GM18508 (cell line): Measurements from ENCODE around the gene FAM151A.
"Not testable (repeated sequence)": the region's sequence is repeated elsewhere in the genome, so short reads cannot be mapped to it uniquely, and the experiment has no call there.

Experiments used
- ATAC-seq: cut with Tn5 transposase; IDR thresholded peaks from one replicate; pipeline ENCODE4 v1.9.1; 2021; ENCODE audit warnings: moderate number of reproducible peaks; ENCODE audit not compliant: insufficient read depth, unreplicated experiment

The FAM151A gene

GRCh38 chr1:54640361-54640760, 17.0 kb upstream of the FAM151A start:
- ATAC-seq = no peak

- not testable (repeated sequence) for ATAC-seq
Measured at GRCh38 chr1:54636461-54637446, 13.4 kb upstream of the FAM151A start.

- ATAC-seq = not testable (repeated sequence)
Measured at GRCh38 chr1:54635804-54636203, 12.5 kb upstream of the FAM151A start.

GRCh38 chr1:54627196-54627595, 3.9 kb upstream of the FAM151A start:
- ATAC-seq = no peak

GRCh38 chr1:54624466-54625464, 1.4 kb upstream of the FAM151A start:
- ATAC-seq = no peak

- no peak for ATAC-seq
Measured at GRCh38 chr1:54619749-54620148, 3.6 kb downstream of the FAM151A start.

- ATAC-seq = no peak
Measured at GRCh38 chr1:54615531-54616279, 7.6 kb downstream of the FAM151A start.

GRCh38 chr1:54614563-54614962, 8.8 kb downstream of the FAM151A start:
- ATAC-seq = no peak

GRCh38 chr1:54614024-54614423, 9.3 kb downstream of the FAM151A start:
- no peak for ATAC-seq

GRCh38 chr1:54611621-54612020, 11.7 kb downstream of the FAM151A start:
- ATAC-seq = no peak

- ATAC-seq = no peak
Measured at GRCh38 chr1:54610601-54611580, 12.4 kb downstream of the FAM151A start.

- ATAC-seq = no peak
Measured at GRCh38 chr1:54610048-54610447, 13.3 kb downstream of the FAM151A start.

GRCh38 chr1:54609301-54609921, 13.9 kb downstream of the FAM151A start:
- no peak for ATAC-seq

GRCh38 chr1:54608566-54609230, 14.6 kb downstream of the FAM151A start:
- ATAC-seq = no peak

GRCh38 chr1:54607821-54608565, 15.3 kb downstream of the FAM151A start:
- no peak for ATAC-seq

- ATAC-seq = no peak
Measured at GRCh38 chr1:54606990-54607325, 16.4 kb downstream of the FAM151A start.
